Activated B cell treated with CpG ODN at 0.5 μM for 24 hours (primary cell): ENCODE data around the gene GANAB. TPM values are rescaled to one million over a fixed set of nuclear protein-coding genes. Genes with fewer than 3 reads are reported as not detected.
"Not testable (repeated sequence)": the region's sequence is repeated elsewhere in the genome, so short reads cannot be mapped to it uniquely, and the experiment has no call there.

Experiments used
- ATAC-seq: fragments of 200-7000 bp; cut with Tn5 transposase; one replicate; pipeline ENCODE4 v1.10.0; 2021; ENCODE audit warnings: low read depth, mild to moderate bottlenecking, moderate library complexity
- CTCF ChIA-PET: fragments of 350-600 bp; sonication (Branson Sonifier 250); formaldehyde crosslinking; loops from one replicate; lab custom pipeline; 2021; ENCODE audit warnings: antibody characterized with exemption; lab: Charles Lee
- POLR2A ChIA-PET: fragments of 350-600 bp; sonication (Branson Sonifier 250); formaldehyde crosslinking; loops from one replicate; lab custom pipeline; 2021; ENCODE audit warnings: antibody characterized with exemption; lab: Charles Lee
- DNase-seq: peaks from one replicate; pipeline ENCODE4 v3.0.0; 2022
- H3K27ac Mint-ChIP-seq: one replicate; pipeline ENCODE4 v1.8.0; 2020; ENCODE audit warnings: mixed read lengths
- H3K27me3 Mint-ChIP-seq: one replicate; pipeline ENCODE4 v1.8.0; 2021; ENCODE audit warnings: mixed read lengths
- H3K36me3 Mint-ChIP-seq: one replicate; pipeline ENCODE4 v1.8.0; 2021; ENCODE audit warnings: low read depth, mixed read lengths
- H3K4me1 Mint-ChIP-seq: one replicate; pipeline ENCODE4 v1.8.0; 2021; ENCODE audit warnings: mixed read lengths
- H3K4me3 Mint-ChIP-seq: one replicate; pipeline ENCODE4 v1.8.0; 2020; ENCODE audit warnings: mild to moderate bottlenecking, mixed read lengths
- H3K9me3 Mint-ChIP-seq: one replicate; pipeline ENCODE4 v1.8.0; 2020; ENCODE audit warnings: mixed read lengths
- intact Hi-C: fragments of 100-400 bp; cut with micrococcal nuclease; formaldehyde crosslinking; loops from one replicate; pipeline ENCODE4 v1.15.1; 2024
- total RNA-seq: library from RNA; stranded (reverse); gene quantifications from 2 replicates; pipeline ENCODE4 v1.2.3, GENCODE V29; 2022
- TF ChIP-seq, protein P1 (sequence below): fragments of 200-600 bp; IDR thresholded peaks from one replicate; pipeline ENCODE4 v1.8.0; 2022; ENCODE audit warnings: antibody characterized with exemption, mild to moderate bottlenecking

Gene GANAB
- total RNA-seq, 1 donor from 2014 or later = 187 TPM

DNA sequence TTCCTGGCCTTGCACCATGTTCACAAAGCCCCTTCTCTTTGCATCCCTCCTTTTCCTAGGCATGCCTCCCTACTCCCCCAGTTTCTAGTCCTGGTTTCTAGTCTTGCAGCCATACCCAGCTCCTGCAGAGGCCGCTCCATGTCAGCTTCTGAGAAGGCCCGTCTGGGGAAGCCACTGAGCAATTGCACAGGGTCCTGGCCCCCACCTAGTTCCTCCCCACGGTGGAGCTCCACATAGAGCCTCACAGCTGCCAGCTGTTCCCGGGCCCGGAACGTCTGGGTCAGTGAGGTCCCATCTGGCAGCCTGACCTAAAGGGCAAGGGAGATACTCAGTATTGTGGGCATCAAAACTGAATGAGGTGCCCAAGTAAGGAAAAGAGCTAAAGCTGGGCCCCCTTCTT, 30.3 kb upstream of the GANAB start:
- intact Hi-C loops = no loop called here
- H3K27me3 Mint-ChIP-seq = no peaks in the 10 kb centered on the region
- ChIA-PET CTCF (interaction anchor here (1.1 kb wide), 1 partner anchor 18 kb away, joined by 3 read pairs; no protein-coding TSS in a partner anchor), POLR2A (interaction anchor here (0.6 to 9.2 kb wide), 11 partner anchors 10 to 204 kb away, joined by 3 to 175 read pairs (median 7); partner anchors contain the start of genes C11orf98, CSKMT, GANAB and INTS5)
- H3K4me3 Mint-ChIP-seq = peak overlapping the region; percentile 91
- H3K4me1 Mint-ChIP-seq = peaks cover 58% of the 10 kb centered on the region
- no peak for DNase-seq
- H3K27ac Mint-ChIP-seq = peak overlapping the region; percentile 96
- H3K36me3 Mint-ChIP-seq = peaks cover 52% of the 10 kb centered on the region
- ATAC-seq = no peak
- TF ChIP-seq, protein P1, sequence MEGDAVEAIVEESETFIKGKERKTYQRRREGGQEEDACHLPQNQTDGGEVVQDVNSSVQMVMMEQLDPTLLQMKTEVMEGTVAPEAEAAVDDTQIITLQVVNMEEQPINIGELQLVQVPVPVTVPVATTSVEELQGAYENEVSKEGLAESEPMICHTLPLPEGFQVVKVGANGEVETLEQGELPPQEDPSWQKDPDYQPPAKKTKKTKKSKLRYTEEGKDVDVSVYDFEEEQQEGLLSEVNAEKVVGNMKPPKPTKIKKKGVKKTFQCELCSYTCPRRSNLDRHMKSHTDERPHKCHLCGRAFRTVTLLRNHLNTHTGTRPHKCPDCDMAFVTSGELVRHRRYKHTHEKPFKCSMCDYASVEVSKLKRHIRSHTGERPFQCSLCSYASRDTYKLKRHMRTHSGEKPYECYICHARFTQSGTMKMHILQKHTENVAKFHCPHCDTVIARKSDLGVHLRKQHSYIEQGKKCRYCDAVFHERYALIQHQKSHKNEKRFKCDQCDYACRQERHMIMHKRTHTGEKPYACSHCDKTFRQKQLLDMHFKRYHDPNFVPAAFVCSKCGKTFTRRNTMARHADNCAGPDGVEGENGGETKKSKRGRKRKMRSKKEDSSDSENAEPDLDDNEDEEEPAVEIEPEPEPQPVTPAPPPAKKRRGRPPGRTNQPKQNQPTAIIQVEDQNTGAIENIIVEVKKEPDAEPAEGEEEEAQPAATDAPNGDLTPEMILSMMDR = no peak
- no peaks in the 10 kb centered on the region for H3K9me3 Mint-ChIP-seq

DNA sequence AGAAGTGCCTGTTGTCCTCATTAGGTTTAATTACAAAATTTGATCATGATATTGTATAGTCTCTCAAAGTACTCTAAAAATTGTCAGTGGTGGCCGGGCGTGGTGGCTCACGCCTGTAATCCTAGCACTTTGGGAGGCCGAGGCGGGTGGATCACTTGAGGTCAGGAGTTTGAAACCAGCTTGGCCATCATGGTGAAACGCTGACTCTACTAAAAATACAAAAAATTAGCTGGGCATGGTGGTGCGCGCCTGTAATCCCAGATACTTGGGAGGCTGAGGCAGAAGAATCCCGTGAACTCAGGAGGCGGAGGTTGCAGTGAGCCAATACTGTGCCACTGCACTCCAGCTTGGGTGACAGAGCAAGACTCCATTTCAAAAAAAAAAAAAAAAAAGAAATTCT, 29.0 kb upstream of the GANAB start:
- Mint-ChIP-seq H3K36me3 (peaks cover 58% of the 10 kb centered on the region), H3K4me1 (peaks cover 64% of the 10 kb centered on the region)
- H3K4me3 Mint-ChIP-seq, H3K27me3 Mint-ChIP-seq, intact Hi-C loops, DNase-seq, H3K9me3 Mint-ChIP-seq, H3K27ac Mint-ChIP-seq, ATAC-seq: not testable (repeated sequence)
- ChIA-PET POLR2A (interaction anchor here (0.6 to 9.2 kb wide), 6 partner anchors 9 to 247 kb away, joined by 3 to 175 read pairs (median 6); partner anchors contain the start of genes C11orf98, CSKMT, STX5 and TUT1), CTCF (interaction anchor here (0.6 to 1.5 kb wide), 3 partner anchors 10 to 53 kb away, joined by 3 to 4 read pairs (median 3); partner anchors contain the start of genes C11orf98 and CSKMT)

DNA sequence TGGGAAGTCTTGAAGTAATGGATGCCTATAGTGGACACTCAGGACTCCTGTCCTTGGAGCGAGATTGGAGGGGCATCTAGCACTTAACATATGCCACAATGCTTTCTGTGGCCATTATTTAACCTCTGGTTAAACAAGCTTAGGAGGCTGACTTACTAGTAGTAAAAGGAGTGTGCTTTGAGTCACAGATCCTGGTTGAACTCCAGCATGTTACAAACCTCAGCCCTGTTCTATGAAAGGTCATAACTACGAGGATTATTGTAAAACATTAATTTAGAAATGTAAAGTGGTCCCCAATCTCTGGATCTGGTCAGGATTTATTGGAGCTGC, 26.7 kb upstream of the GANAB start:
- no peaks in the 10 kb centered on the region for H3K27me3 Mint-ChIP-seq
- ChIA-PET POLR2A (interaction anchor here (0.6 to 12.8 kb wide), 9 partner anchors 6 to 167 kb away, joined by 3 to 400 read pairs (median 18); partner anchors contain the start of genes B3GAT3, C11orf98, CSKMT and INTS5), CTCF (interaction anchor here (2.2 kb wide), 1 partner anchor 22 kb away, joined by 7 read pairs; no protein-coding TSS in a partner anchor)
- peak overlapping the region; percentile 100 for H3K4me3 Mint-ChIP-seq
- peaks cover 54% of the 10 kb centered on the region for H3K36me3 Mint-ChIP-seq
- peaks cover 63% of the 10 kb centered on the region for H3K4me1 Mint-ChIP-seq
- ATAC-seq (no peak), DNase-seq (no peak)
- intact Hi-C loops = loop anchor here (5.0 kb wide), 1 partner anchor 169 kb away; no protein-coding TSS in a partner anchor
- no peak overlapping the region for H3K27ac Mint-ChIP-seq
- H3K9me3 Mint-ChIP-seq = no peaks in the 10 kb centered on the region
- TF ChIP-seq, protein P1 = no peak

DNA sequence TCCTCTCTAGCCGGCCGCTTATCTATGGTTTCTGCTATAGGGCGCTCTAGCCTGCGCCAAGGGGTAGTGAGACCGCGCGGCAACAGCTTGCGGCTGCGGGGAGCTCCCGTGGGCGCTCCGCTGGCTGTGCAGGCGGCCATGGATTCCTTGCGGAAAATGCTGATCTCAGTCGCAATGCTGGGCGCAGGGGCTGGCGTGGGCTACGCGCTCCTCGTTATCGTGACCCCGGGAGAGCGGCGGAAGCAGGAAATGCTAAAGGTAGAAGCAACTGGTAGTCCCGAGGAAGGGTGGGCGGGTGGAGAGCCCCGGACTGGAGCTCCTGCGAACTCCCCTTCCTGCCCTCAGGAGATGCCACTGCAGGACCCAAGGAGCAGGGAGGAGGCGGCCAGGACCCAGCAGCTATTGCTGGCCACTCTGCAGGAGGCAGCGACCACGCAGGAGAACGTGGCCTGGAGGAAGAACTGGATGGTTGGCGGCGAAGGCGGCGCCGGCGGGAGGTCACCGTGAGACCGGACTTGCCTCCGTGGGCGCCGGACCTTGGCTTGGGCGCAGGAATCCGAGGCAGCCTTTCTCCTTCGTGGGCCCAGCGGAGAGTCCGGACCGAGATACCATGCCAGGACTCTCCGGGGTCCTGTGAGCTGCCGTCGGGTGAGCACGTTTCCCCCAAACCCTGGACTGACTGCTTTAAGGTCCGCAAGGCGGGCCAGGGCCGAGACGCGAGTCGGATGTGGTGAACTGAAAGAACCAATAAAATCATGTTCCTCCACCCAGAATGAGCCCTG, 25.4 kb upstream of the GANAB start, which contains the start of the genes LBHD1 and UQCC3:
Gene LBHD1, minus strand, starts transcription at position 660 of the 782 bp plus-strand sequence. CDS start 2,236 bp downstream, outside the sequence.
Gene UQCC3, plus strand, starts transcription at position 66 of the 782 bp plus-strand sequence. Its CDS starts 73 bp downstream, at position 139.
- peaks cover 48% of the 10 kb centered on the region for H3K36me3 Mint-ChIP-seq
- TF ChIP-seq, protein P1 = no peak
- H3K4me3 Mint-ChIP-seq = peak within 1 kb of the TSS; percentile 100
- intact Hi-C loops = loop anchor here (1.0 to 5.0 kb wide), 4 partner anchors 8 to 171 kb away; partner anchors contain the start of genes INTS5, TTC9C and UBXN1
- ATAC-seq (peak; percentile 82), DNase-seq (peak; percentile 61)
- peak within 1 kb of the TSS; percentile 98 for H3K27ac Mint-ChIP-seq
- peaks cover 62% of the 10 kb centered on the region for H3K4me1 Mint-ChIP-seq
- no peaks in the 10 kb centered on the region for H3K27me3 Mint-ChIP-seq
- POLR2A ChIA-PET = interaction anchor here (0.6 to 12.8 kb wide), 42 partner anchors 9 to 704 kb away, joined by 3 to 400 read pairs (median 5); partner anchors contain the start of genes B3GAT3, BSCL2, EEF1G and FTH1
- H3K9me3 Mint-ChIP-seq = no peaks in the 10 kb centered on the region
- CTCF ChIA-PET = interaction anchor here (0.7 to 1.1 kb wide), 3 partner anchors 12 to 209 kb away, joined by 3 read pairs; partner anchors contain the start of gene SLC3A2

DNA sequence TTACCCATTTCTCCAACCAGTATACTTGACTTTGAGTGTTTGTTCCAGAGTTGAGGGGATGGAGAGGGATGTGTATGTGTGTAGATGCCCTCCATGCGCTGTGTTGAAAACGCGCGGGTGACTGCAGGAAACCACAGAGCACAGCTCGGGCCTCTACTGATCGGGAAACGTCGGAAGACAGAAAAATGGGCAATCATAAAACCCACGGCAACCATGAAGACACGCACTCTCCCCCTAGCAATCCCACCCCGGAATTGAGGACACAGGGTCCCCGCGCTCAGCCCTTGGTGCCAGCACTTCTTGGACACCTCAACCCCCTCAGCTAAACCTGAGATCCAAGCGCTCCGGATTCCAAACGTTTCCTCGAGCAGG, 24.8 kb upstream of the GANAB start:
- ChIA-PET CTCF (interaction anchor here (1.0 to 1.1 kb wide), 2 partner anchors 79 to 115 kb away, joined by 3 read pairs; no protein-coding TSS in a partner anchor), POLR2A (interaction anchor here (0.6 to 12.8 kb wide), 34 partner anchors 8 to 246 kb away, joined by 3 to 400 read pairs (median 8); partner anchors contain the start of genes B3GAT3, BSCL2, EEF1G and GANAB)
- DNase-seq (no peak), ATAC-seq (peak; percentile 14)
- H3K27me3 Mint-ChIP-seq = no peaks in the 10 kb centered on the region
- H3K4me1 Mint-ChIP-seq = peaks cover 63% of the 10 kb centered on the region
- peak overlapping the region; percentile 98 for H3K27ac Mint-ChIP-seq
- intact Hi-C loops = loop anchor here (1.0 to 5.0 kb wide), 4 partner anchors 8 to 171 kb away; partner anchors contain the start of genes INTS5, TTC9C and UBXN1
- peak overlapping the region; percentile 100 for H3K4me3 Mint-ChIP-seq
- peaks cover 48% of the 10 kb centered on the region for H3K36me3 Mint-ChIP-seq
- TF ChIP-seq, protein P1 = no peak
- no peaks in the 10 kb centered on the region for H3K9me3 Mint-ChIP-seq
